ENCODE data around the gene KRTDAP.

DNA sequence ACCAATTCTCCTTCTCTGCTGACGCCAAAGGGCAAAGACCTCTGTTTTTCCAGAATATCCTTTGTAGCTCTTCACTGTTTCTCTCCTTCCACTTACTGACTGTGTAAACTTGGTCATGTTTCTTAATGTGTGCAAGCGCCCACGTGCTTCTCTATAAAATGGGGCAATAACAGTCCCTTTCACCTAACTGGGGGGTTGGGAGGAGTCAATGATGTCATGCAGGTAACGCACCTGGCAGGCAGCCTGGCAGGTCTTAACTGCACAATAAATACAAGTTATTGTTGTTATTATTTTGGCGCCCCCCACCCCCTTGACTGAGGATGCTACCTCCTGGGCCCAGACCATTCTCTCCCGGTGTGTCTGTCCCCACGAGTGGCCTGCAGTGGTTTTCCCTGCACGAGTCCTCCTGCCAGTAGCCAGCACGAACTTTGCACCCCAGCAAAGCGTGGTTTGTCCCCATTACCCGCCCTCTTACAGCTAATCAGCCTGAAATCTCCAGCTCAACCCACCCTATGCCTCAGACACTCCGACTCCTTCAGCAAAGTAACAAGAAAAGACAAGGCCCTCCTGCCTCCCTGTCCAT lies 32.6 kb upstream of the KRTDAP start:
- no peak for TF ChIP-seq EZH2 (IDR thresholded peaks at IDR 0.05; ENCODE audit: borderline replicate concordance, low read depth, low read length, poor library complexity, severe bottlenecking)
- TF ChIP-seq, protein P1, sequence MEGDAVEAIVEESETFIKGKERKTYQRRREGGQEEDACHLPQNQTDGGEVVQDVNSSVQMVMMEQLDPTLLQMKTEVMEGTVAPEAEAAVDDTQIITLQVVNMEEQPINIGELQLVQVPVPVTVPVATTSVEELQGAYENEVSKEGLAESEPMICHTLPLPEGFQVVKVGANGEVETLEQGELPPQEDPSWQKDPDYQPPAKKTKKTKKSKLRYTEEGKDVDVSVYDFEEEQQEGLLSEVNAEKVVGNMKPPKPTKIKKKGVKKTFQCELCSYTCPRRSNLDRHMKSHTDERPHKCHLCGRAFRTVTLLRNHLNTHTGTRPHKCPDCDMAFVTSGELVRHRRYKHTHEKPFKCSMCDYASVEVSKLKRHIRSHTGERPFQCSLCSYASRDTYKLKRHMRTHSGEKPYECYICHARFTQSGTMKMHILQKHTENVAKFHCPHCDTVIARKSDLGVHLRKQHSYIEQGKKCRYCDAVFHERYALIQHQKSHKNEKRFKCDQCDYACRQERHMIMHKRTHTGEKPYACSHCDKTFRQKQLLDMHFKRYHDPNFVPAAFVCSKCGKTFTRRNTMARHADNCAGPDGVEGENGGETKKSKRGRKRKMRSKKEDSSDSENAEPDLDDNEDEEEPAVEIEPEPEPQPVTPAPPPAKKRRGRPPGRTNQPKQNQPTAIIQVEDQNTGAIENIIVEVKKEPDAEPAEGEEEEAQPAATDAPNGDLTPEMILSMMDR (conservative IDR thresholded peaks at IDR 0.05; ENCODE audit: low read depth, low read length), result no peak

Measured in A673 (cell line).